GF-D8 (cell line): ENCODE measurements around the gene NT5M.

Experiments
- DNase-seq: peaks from one replicate; lab custom pipeline; 2025; lab: John Stamatoyannopoulos, UW

NT5M gene

DNA sequence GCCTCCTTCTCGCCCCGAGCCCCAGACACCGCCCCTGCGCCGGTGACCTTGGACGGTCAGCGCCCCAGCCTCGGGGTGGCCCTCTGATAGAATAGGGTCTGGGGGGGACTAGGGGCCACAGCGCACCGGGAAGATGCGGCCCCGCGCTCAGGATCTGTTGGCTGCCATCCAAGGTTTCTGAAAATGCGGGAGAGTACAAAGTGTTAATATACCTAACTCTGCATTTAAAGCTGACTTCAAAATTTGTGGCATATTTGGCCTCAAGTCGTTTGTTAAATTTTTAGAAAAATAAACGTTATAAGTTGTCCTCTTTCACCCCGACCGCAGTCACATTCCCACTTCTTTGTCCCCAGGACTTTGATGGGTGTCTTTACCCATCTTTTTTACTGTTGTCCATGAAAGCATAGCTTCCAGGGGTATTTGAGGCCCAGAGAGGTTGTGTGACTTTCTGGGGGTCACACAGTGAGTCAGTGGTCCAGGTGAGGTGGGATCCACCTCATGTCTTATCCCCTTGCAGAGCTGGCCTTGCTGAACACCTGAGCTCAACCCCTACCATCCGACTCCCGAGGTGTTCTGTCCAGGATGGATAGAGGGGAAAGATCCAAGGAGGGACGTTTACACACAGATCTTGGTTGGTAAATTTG, 796 bp downstream of the NT5M start:
- DNase-seq: no peak

DNA sequence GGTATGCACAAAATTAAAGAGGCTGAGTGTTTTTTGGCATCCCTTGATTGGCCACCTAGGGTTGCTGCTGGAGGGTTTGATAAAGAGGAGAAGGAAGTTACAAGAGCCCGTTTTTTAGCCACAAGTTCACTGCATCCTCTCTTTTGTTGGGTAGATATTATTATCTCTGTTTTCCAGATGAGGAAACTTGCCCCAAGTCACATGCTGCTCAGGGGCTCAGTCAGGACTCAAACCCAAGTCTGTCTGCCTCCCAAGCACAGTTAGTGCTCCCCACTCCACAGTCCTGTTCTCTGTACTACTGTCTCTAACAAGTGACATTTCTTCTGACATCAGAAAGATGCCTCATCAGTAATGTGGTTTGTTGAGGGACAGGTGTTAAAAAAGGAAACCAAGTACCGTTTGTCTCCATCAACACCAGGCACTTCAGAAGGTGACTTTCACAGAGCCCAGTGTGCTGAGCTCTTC, 1.4 kb downstream of the NT5M start:
- peak; percentile 87 for DNase-seq

DNA sequence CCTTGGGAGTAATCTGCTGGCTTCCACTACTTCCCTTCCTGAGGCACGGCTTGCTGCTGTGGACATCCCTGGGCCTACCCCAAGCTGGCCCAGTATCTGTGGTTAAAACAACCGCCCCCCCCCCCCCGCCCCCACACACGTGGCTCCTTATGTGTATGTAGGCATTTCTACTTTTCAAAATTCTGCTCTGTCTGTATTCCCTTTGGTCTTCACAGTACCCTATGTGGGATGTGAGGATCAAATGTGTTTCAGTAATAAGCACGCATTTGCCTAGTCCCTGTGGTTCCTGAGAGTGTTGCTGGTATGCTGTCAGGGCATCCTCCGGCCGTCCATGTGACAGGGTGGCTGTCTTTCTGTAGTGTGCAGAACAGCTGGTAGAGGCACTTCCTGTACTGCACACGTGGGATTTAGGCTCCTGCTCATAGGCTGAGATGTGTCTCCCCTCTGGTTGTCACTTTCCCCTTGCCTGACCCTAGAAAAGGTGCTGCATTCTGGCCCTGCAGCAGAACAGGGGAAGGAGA, 2.2 kb downstream of the NT5M start:
- DNase-seq: peak; percentile 81

DNA sequence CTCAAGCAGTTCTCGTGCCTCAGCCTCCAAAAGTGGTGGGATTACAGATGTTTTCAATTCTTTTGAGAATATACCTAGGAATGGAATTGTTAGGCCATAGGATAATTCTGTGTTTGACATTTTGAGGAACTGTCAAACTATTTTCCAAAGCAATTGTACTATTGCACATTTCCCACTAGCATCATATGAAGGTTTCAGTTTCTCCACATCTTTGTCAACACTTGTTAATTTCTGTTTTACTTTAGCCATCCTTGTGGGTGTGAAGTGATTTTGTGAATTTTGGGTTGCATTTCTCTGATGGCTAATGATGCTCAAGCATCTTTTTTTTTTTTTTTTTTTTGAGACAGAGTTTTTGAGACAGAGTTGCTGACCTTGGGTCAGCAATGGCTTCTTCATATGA, 6.2 kb downstream of the NT5M start:
- DNase-seq: no peak

DNA sequence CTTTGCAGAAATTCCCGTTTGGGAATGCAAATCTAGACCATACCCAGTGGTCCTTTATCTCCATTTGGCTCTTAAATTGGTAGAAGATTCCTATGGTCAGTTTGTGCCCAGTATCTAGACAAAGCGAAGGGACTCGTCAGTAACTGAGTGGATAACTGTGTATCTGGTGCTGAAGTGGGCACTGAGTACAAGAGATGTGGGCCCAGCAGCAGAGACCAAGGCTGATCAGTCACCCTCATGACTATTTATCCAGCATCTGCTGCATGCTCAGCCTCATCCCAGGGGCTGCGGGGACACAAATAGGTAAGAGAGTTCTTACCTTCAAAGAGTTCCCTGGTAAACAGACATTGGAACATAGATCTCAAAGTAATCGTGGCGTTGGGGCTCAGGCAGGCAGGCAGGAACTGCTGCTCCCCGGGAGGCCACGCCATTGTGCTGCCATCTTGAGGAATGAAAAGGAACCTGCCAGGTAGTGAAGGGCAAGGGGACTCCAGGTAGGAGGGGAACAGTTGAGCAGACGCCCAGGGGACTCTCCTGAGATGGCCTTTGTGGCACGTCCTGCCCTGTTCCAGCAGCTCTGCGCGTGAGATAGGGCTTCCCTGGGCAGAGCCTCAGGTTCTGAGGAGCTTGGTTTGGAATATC, 10.3 kb downstream of the NT5M start:
- no peak for DNase-seq

DNA sequence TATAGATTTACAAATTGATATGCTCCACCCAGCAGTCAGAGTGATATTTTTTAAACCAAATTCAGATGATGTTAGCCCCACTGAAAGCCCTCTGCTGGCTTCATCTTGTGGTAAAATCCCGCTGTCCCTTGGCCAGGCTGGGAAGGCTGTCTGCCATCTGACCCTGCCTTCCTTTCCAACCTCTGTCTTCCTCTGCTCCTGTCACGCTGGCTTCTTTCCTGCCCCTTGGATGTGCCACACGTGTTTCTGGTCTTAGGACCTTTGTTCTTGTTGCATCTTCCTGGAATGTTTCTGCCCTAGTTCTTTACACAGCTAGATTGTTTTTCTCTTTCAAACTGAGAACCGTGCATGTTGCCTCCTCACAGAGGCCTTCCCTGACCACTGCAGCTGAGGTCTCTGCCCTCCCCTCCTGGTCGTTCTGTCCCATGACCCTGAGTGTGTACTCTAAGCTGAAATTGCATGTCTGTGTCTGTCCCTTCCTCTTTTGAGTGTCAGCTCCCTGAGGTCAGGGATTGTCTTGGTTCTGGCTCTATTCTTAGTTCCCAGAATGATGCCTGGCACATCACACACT, 11.4 kb downstream of the NT5M start:
- no peak for DNase-seq

DNA sequence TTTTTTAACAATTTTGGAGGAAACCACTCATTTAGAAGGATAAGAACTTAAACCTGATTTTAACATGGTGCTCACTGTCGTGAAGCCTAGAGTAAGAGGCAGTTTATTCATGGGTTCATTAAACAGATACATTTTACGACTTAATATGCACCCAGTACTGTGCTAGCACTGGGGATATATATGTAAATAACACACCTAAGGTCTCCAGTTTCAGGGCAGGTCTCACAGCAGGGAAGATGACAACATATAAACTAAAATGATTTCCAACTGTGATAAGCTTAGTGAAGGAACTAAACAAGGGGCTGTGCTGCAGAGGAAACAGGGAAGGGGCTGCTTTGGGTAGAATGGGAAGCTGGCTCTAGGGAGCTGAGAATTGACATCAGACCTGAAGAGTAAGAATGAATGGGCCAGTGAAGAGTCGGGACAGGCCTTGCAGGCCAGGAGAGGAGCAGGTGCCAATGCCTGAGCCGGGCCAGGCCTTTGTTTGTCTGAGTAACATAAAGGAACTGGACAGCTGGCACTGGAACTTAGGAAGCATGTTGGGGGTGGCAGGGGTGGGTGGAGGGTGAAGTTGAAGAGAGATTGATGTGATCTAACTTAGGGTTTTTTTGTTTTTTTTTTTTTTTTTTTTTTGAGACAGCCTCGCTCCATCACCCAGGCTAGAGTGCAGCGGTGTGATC, 12.1 kb downstream of the NT5M start:
- DNase-seq: no peak

DNA sequence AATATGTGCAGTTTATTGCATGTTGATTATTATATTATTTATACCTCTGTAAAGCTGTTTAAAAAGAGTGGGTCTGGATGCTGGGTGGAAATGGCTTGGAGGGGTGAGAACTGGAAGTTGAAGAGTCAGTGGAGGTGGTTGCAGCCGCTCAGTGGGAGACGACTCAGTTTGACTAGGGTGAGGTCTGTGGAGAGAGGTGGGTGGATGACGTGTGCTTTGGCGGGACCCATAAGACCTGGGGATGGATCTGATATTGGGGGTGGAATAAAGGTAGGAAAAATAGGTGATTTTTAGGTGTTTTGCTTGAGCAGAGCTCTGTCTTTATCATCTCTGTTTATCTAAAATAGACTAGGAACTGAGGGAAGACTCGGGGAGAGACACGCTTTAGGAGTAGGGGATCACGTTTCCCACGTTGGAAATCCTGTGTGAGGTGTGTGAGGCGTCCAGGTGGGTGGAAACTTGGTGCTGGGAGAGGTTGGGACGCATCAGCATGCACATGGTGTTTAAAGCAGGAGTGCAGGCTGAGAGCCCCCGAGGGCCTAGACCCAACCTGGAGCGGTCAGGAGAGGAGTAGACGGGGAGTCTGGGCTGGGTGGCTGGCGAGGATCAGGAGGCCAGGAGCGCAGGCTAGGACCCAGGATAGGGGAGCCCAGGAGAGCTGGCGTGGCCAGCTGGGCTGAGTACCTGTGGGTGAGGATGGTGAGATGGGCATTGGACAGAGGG, 17.2 kb downstream of the NT5M start:
- no peak for DNase-seq

DNA sequence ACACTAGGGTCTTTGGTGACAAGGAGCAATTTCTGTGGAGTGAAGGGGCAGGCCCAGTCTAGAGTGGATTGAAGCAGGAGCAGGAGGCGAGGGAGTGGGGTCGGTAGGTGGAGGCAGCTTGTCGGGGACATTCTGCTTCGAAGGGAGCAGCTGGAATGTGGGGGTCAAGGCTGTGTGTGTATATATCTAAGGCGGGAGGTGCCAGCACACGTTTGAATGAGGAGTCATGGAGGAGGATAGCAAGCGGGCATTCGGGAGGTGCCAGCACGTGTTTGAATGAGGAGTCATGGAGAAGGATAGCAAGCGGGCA, 17.7 kb downstream of the NT5M start:
- no peak for DNase-seq

DNA sequence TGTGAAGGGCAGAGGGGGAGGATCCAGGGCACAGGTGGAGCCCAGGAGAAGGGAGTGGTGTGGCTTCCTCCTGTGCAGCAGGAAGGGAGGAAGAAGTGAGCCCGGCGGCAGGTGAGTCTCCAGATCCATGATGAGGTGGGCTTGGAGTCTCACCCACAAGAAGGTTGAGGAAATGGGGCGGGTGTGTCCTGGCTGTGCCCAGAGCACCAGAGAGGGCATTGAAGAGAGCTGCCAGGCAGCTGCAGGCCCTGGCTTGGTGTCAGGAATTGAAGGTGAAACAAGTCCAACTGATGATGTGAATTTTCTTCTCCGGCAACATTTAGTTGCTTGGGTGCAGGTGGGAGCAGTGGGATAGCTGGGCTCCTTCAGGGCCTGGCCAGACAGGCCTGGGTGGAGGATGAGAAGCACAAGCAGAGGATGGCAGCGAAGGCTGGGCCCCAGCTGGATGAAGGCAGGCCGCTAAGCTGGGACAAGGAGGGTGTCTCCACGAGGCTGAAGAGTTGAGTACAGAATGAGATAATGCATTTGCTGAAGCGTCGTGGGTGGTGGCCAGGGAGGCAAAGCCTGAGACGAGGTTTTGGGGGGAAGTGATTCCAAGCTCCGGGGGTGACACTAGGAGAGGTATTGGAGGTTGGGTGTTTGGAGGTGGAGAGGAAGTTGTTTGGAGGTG, 18.3 kb downstream of the NT5M start:
- no peak for DNase-seq

DNA sequence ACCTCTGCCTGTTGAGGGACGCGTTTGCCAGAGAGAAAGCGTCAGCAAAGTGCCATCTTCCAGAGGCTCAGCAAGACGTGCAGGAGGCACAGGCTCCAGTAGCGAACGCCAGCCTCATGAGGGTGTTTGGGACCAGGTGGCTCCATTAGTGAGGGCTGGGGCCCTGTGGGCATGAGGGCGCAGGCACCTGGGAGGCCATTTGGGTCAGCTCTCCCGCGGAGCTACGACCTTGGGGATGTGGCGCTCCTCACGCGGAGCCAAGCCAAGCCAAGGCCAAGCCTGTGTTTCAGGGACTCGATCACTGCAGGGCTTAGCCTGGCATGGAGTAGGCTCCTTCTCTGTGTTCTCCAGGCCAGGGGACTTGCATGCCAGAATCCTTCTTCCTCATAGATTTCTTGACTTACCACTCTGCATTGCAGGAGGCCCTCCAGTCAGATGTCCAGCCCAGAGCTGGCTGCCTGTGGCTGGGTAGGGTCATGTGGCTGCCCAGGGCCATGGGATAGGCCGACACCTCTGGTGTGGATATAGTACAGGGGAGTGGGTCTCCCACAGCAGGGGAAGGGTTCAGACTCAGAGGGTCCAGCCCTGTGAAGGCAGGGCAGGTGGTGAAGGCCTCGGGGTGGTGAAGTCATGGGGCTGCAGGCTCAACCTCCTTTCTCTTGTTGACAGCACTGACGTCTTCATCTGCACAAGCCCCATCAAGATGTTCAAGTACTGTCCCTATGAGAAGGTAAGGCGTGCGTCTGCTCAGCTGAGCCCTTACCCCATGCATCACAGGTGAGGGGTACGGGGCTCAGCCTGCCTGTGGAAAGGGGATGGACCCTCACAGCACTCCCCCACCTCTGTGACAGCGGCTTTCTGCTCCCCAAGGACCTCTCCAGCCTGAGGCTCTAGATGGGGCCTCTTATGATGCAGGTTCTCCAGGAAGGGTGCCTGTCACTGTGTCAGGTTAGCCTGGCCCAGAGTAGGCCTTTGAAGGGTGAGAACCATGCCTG, 19.6 kb downstream of the NT5M start:
- DNase-seq: no peak

DNA sequence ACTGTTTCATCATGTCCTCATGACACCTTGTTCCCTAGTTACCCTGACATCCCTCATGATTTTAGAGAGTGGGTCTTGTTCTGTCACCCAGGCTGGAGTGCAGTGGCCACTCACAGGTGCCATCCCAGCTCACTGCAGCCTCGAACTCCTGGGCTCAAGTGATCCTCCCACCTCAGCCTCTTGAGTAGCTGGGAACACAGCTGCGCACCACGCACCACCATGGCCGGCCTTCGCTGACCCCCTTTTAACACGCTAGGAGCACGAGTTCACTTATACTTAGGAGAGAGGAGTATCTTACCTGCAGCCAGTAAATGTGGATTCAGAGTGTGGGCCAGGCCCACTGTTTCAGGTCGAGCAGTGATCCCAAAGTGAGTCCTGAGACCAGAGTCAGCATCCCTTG, 21.4 kb downstream of the NT5M start:
- no peak for DNase-seq

DNA sequence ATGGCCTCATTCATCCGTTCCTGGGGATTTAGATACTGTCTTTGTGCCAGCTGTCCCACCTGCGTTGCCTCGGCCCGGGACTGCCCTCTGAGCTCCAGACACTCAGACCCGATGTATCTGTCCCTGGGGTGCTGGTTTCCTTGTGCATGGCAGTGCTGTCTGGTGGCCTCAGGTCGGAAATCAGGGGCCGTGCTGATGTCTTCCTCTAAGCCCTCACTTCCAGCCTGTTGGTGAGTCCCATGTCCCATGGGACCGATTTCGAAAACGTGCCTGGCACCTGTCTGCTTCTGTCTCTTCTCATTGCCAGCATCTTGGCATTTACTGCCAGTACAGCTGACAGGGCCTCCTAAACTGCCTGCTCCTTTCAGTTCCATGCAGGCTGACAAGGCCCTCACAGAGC, 22.1 kb downstream of the NT5M start:
- no peak for DNase-seq

DNA sequence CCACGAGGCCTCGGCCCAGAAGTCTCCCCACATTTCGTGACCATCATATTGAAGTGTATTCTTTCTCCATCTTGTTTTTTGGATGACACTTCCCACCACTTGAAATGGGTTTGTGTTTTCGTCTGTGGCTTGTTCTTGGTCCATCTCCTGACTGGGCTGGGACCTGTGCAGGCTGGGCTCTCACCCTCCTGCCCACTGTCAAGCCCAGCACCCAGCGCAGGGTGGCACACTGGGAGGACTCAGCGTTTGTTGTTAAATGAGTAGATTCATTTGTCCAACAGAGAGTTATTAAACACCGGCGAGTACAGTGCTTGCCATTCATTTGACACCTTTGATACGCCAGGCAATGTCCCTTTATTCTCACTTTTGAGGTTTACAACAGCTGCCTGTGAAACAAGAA, 22.6 kb downstream of the NT5M start:
- DNase-seq: no peak

DNA sequence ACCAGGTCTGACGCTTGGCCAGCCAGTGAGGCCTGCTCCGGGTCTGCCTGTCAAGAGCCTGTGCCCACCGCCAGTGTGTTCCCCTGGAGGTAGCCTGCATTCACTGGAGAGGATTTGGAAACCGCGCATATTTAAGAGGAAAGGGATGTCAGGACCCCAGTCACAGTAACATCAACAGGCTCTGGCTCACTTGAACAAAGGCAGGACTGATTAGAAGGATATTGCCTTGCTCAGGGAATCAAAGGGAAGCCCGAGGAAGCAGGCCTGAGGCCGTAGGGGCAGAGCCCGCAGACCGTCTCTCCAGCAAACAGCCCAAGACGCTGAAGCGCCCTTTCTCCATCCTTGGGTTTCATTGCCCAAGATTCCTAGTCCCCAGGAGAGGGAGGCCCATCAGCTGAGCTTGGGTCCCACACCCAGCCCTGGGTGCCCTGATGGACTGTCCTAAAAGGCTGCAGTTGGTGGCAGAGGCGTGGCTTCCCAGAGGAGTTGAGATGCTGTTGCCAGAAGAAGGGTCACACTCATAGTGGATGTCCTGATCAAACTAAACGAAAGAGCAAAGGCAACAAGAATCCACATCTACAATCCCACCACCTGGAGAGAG, 23.2 kb downstream of the NT5M start:
- DNase-seq: no peak

DNA sequence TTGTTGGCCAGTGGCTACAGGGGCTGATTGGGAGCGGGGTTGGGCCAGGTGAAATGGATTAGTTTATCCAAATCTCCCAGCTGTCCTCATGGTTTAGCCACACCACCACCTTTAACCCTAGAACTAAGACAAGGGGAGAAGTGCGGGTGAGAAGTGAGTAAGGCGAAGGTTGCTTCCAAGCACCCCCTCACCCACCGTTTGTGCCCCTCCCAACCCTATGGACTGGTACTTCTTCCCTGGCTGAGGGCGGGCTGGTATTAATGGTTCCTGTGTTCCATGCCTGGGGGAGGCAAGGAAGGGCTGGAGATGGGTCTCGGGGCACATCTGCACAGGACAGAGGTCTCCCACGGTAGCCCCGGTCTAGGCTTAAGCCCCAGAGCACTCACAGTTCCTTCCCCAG, 25.1 kb downstream of the NT5M start:
- DNase-seq: no peak

DNA sequence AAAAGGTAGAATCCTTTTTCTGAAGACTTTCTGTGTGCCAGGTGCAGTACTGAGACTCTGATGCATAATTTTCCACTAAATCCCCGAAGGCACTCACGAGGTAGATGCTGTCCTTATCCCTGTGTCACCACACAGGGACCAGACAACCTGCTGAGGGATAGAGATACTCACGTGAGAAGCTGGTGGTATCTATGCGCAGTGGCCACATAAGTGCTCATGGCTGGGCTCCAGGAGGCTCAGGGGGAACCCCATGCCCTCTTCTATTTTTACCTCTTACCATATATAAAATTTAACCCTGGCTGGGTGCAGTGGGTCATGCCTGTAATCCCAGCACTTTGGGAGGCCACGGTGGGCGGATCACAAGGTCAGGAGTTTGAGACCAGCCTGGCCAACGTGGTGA, 38.3 kb downstream of the NT5M start:
- DNase-seq: no peak

DNA sequence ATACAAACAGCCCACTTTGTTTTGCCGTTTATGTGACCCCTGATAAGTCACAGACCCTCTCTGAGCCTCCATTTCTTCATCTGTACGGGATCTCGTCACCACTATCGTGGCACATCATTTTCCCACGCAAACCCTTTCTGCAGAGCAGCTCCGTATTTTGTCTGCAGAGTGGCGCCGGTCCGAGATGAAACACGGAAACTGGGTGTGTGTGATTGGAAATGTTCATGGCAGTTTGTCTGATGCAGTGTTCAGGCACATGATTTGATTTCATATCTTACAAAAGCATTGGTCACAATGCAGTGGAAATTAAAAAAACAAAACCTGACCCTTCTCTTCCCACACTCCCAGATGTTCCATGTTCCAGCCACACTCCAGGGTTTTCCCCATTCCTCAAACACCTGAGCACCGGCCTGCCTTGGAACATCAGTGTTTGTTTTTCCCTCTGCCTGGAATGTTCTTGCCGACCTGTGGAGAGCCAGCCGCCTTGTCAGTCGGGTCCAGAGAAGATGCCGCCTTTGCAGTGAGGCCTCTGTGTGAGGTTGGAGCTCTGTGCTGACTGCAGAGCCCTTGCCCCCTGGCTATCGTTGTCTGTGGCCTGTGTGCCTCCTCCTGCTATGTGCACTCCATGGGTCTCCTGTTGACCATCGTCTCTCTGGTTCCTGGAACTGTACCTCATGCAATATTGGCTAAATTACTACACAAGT, 39.2 kb downstream of the NT5M start:
- DNase-seq: no peak

DNA sequence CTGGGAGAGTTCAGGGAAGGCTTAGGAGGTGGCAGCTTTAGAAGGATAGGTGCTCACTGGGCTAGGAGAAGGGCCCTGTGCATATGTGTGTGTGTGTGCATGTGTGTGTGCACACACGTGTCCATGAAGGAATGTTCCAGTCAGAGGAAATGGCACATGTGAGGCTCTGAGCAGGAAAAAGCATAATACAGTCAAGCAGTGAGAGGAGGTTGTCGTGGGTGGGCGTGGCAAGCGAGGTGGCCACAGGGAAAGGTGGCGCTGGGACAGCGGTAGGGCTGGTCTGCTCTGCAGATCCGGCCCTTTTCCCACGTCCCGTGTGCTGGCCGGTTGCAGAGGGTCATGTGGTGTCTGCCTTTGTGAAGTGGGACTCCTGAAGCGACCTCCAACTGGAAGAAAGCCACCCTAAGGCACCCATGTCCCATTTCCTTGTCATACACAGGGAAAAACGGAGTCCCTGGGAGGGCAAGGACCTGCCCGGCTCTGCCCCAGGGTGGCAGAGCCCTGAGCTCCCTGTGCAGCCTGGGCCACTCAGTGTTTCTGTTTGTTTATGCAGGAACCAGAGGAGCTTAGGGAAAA, 40.1 kb downstream of the NT5M start:
- no peak for DNase-seq
